Liver (tissue), 9 donors: ENCODE results near the gene ARHGEF28. TPM values are rescaled to one million over a fixed set of nuclear protein-coding genes. Genes with fewer than 3 reads are reported as not detected.

ENCODE experiments used
- DNase-seq: peaks from one replicate; pipeline ENCODE4 v3.0.0-alpha.2; 2017; ENCODE audit warnings: low spot score
- H3K27ac ChIP-seq, 2 donors: one replicate each; pipeline ENCODE4 v1.7.0; 2013; ENCODE audit warnings: inconsistent platforms in 2 of 2, low read length in 2 of 2, control low read depth in 1 of 2, low read depth in 1 of 2, mild to moderate bottlenecking in 1 of 2
- H3K27me3 ChIP-seq, 4 donors: one replicate each; pipeline versions ENCODE4 v1.6.1 to v1.7.0; 2013; ENCODE audit warnings: low read length in 3 of 4, inconsistent platforms in 1 of 4, mild to moderate bottlenecking in 1 of 4, moderate library complexity in 1 of 4; ENCODE audit not compliant: control insufficient read depth in 4 of 4, insufficient read depth in 4 of 4
- H3K36me3 ChIP-seq, 4 donors: one replicate each; pipeline versions ENCODE4 v1.6.1 to v1.7.0; 2013; ENCODE audit warnings: low read length in 3 of 4, mild to moderate bottlenecking in 3 of 4, low read depth in 1 of 4, moderate library complexity in 1 of 4; ENCODE audit not compliant: control insufficient read depth in 4 of 4, insufficient read depth in 3 of 4
- H3K4me1 ChIP-seq, 4 donors: one replicate each; pipeline versions ENCODE4 v1.6.1 to v1.7.0; 2013; ENCODE audit warnings: low read length in 3 of 4, mild to moderate bottlenecking in 3 of 4, moderate library complexity in 1 of 4; ENCODE audit not compliant: control insufficient read depth in 4 of 4, insufficient read depth in 4 of 4
- H3K4me3 ChIP-seq, 3 donors: one replicate each; pipeline versions ENCODE4 v1.6.1 to v1.7.0; 2013; ENCODE audit warnings: low read length in 3 of 3, control low read depth in 1 of 3, low read depth in 1 of 3, mild to moderate bottlenecking in 1 of 3
- H3K9ac ChIP-seq, 2 donors: one replicate each; pipeline ENCODE4 v1.7.0; 2013; ENCODE audit warnings: low read length in 2 of 2, mild to moderate bottlenecking in 2 of 2, moderate library complexity in 2 of 2, control low read depth in 1 of 2, low read depth in 1 of 2
- H3K9me3 ChIP-seq, 4 donors: one replicate each; pipeline versions ENCODE4 v1.6.1 to v1.7.0; 2013; ENCODE audit warnings: low read length in 3 of 4; ENCODE audit not compliant: control insufficient read depth in 4 of 4
- CTCF ChIP-seq: fragments of 150-350 bp; IDR thresholded peaks from 2 replicates; pipeline ENCODE4 v1.5.1; 2017; ENCODE audit warnings: improper control_type of control experiment, low read depth, low read length; ENCODE audit not compliant: missing input control
- EGR1 ChIP-seq, 2 donors: IDR thresholded peaks; 2 replicates each; pipeline ENCODE4 v1.6.1; 2016 to 2018; ENCODE audit warnings: antibody characterized with exemption in 2 of 2, low read depth in 2 of 2
- FOXA1 ChIP-seq: IDR thresholded peaks from 2 replicates; pipeline ENCODE4 v1.6.1; 2016; ENCODE audit warnings: antibody characterized with exemption
- FOXA2 ChIP-seq: IDR thresholded peaks from 2 replicates; pipeline ENCODE4 v1.6.1; 2016; ENCODE audit warnings: antibody characterized with exemption
- HNF4A ChIP-seq, 2 donors: conservative IDR thresholded peaks; 2 replicates each; pipeline ENCODE4 v1.6.1; 2016; ENCODE audit warnings: antibody characterized with exemption in 2 of 2, mild to moderate bottlenecking in 2 of 2
- HNF4G ChIP-seq: IDR thresholded peaks from 2 replicates; pipeline ENCODE4 v1.6.1; 2016; ENCODE audit warnings: antibody characterized with exemption
- JUND ChIP-seq, 2 donors: IDR thresholded peaks; 2 replicates each; pipeline ENCODE4 v1.6.1; 2016; ENCODE audit warnings: antibody characterized with exemption in 2 of 2
- RAD21 ChIP-seq, 2 donors: IDR thresholded peaks; 2 replicates each; pipeline ENCODE4 v1.6.1; 2016; ENCODE audit warnings: antibody characterized with exemption in 2 of 2, mild to moderate bottlenecking in 2 of 2
- REST ChIP-seq: IDR thresholded peaks from 2 replicates; pipeline ENCODE4 v1.6.1; 2016; ENCODE audit warnings: antibody characterized with exemption, mild to moderate bottlenecking
- RXRA ChIP-seq, 2 donors: IDR thresholded peaks; 2 replicates each; pipeline ENCODE4 v1.6.1; 2017 to 2018; ENCODE audit warnings: antibody characterized with exemption in 2 of 2, mild to moderate bottlenecking in 1 of 2
- SP1 ChIP-seq: IDR thresholded peaks from 2 replicates; pipeline ENCODE4 v1.6.1; 2018; ENCODE audit warnings: antibody characterized with exemption, mild to moderate bottlenecking
- TAF1 ChIP-seq: conservative IDR thresholded peaks from 2 replicates; pipeline ENCODE4 v1.6.1; 2016; ENCODE audit warnings: antibody characterized with exemption, mild to moderate bottlenecking
- YY1 ChIP-seq: IDR thresholded peaks from 2 replicates; pipeline ENCODE4 v1.6.1; 2016; ENCODE audit warnings: antibody characterized with exemption, mild to moderate bottlenecking
- WGBS: extraction: QIAGEN DNeasy Blood & Tissue Kit; methylation state at CpG from one replicate; pipeline ENCODE4 v1.1.7; 2013; 5-methylcytosine and 5-hydroxymethylcytosine counted together
- polyA plus RNA-seq, 2 donors: library from polyadenylated mRNA; stranded (reverse) in 1 of 2; unstranded in 1 of 2; fragments of 200-250 nt in 1 of 2; fragments of >200 nt in 1 of 2; fragmentation: Nextera tagmentation in 1 of 2; extraction: Ambion mirVana in 1 of 2; gene quantifications; one replicate each; pipeline versions ENCODE4 v1.2.1 to v1.2.3, GENCODE V29; 2013 to 2015
- total RNA-seq, 2 donors: library from RNA; depleted of rRNA; stranded (reverse); fragments of >200 nt; gene quantifications; one replicate each; pipeline ENCODE4 v1.2.3, GENCODE V29; 2014
- donor health status: healthy.
- donor health status: healthy.
- donor health status: healthy.
- donor health status: healthy.
- donor health status: healthy.

The ARHGEF28 gene
- total and polyA plus RNA-seq, 4 donors: 1.6 to 13.9 (median 3.6) TPM

- 62% methylated on average over 4 of the region's 4 CpGs for WGBS
- peak; percentile 42 for DNase-seq
These were observed 34.8 kb upstream of the ARHGEF28 start for GRCh38 chr5:73591102-73591695.

GRCh38 chr5:73591698-73592501 lies 34.1 kb upstream of the ARHGEF28 start:
- Histone ChIP-seq H3K27ac (no peak overlapping the region), H3K4me1 (peaks cover 0 to 2% (median 0%) of the 10 kb centered on the region in 4 donors), H3K9ac (no peak overlapping the region), H3K27me3 (no peaks in the 10 kb centered on the region), H3K4me3 (no peak overlapping the region), H3K36me3 (no peaks in the 10 kb centered on the region), H3K9me3 (no peaks in the 10 kb centered on the region)
- 60% methylated on average over 4 of the region's 4 CpGs for WGBS
- no peak for DNase-seq
- no peak for TF ChIP-seq FOXA2
- TF ChIP-seq RXRA (IDR thresholded peaks at IDR 0.05): no peak
- no peak for TF ChIP-seq SP1
- no peak for TF ChIP-seq EGR1 (IDR thresholded peaks at IDR 0.05; ENCODE audit: low read depth in 2 of 2)
- TF ChIP-seq YY1: no peak
- TF ChIP-seq HNF4G: no peak
- no peak for TF ChIP-seq FOXA1
- no peak for TF ChIP-seq TAF1
- no peak for TF ChIP-seq REST

More at GRCh38 chr5:73591102-73591695, 34.8 kb upstream of the ARHGEF28 start:
- Histone ChIP-seq H3K27ac (no peak overlapping the region), H3K36me3 (no peaks in the 10 kb centered on the region), H3K27me3 (no peaks in the 10 kb centered on the region), H3K4me1 (peaks cover 0 to 2% (median 0%) of the 10 kb centered on the region in 4 donors), H3K9me3 (no peaks in the 10 kb centered on the region), H3K9ac (no peak overlapping the region), H3K4me3 (no peak overlapping the region)
- TF ChIP-seq REST: no peak
- TF ChIP-seq HNF4G: no peak
- peak; percentile 97 for TF ChIP-seq CTCF
- no peak for TF ChIP-seq JUND (IDR thresholded peaks at IDR 0.05)
- peak; percentile 96 to 97 for TF ChIP-seq RAD21 (IDR thresholded peaks at IDR 0.05)
- peak in 1 of 2 donors; percentile 13 for TF ChIP-seq HNF4A (conservative IDR thresholded peaks at IDR 0.05)
